KOPT-K1 (cell line): ENCODE measurements around the gene CBY1.
A peak's percentile ranks its signal among the peaks of the same experiment; 100 is the strongest.

ENCODE experiments used
- H3K27ac ChIP-seq: fragments of 200-600 bp; sonication (generic); 2 replicates; pipeline ENCODE4 v1.5.1; 2016; ENCODE audit warnings: antibody characterized with exemption, mild to moderate bottlenecking, low read depth, low read length; ENCODE audit not compliant: poor library complexity, severe bottlenecking
- H3K36me3 ChIP-seq: fragments of 200-600 bp; sonication (generic); 2 replicates; pipeline ENCODE4 v1.5.1; 2017; ENCODE audit warnings: antibody characterized with exemption, mild to moderate bottlenecking, low read length, moderate library complexity; ENCODE audit not compliant: insufficient read depth
- H3K9me3 ChIP-seq: fragments of 200-600 bp; sonication (generic); 2 replicates; pipeline ENCODE4 v1.5.1; 2017; ENCODE audit warnings: antibody characterized with exemption, low read length, mild to moderate bottlenecking; ENCODE audit not compliant: insufficient read depth, poor library complexity, severe bottlenecking

Gene CBY1

GRCh38 chr22:38681582-38682335, 25.3 kb downstream of the CBY1 start, which contains the start of gene TOMM22:
TSS of gene TOMM22 (plus strand) at chr22:38681957. CDS start at chr22:38681979, 22 bp downstream.
- H3K36me3 ChIP-seq = peaks cover 37% of the 10 kb centered on the region
- no peaks in the 10 kb centered on the region for H3K9me3 ChIP-seq
- H3K27ac ChIP-seq = peak within 1 kb of the TSS; percentile 79

GRCh38 chr22:38684895-38685294, 28.5 kb downstream of the CBY1 start:
- Histone ChIP-seq H3K9me3 (no peaks in the 10 kb centered on the region), H3K36me3 (peaks cover 68% of the 10 kb centered on the region), H3K27ac (no peak overlapping the region)

GRCh38 chr22:38685761-38686160, 29.3 kb downstream of the CBY1 start:
- no peaks in the 10 kb centered on the region for H3K9me3 ChIP-seq
- H3K27ac ChIP-seq = no peak overlapping the region
- peaks cover 77% of the 10 kb centered on the region for H3K36me3 ChIP-seq

GRCh38 chr22:38689651-38690050, 33.2 kb downstream of the CBY1 start:
- Histone ChIP-seq H3K36me3 (peaks cover 98% of the 10 kb centered on the region), H3K27ac (no peak overlapping the region), H3K9me3 (no peaks in the 10 kb centered on the region)

- Histone ChIP-seq H3K27ac (no peak overlapping the region), H3K36me3 (peaks cover 90% of the 10 kb centered on the region), H3K9me3 (no peaks in the 10 kb centered on the region)
Observed at GRCh38 chr22:38694049-38694448, 37.6 kb downstream of the CBY1 start.

GRCh38 chr22:38694940-38695339, 38.5 kb downstream of the CBY1 start:
- H3K27ac ChIP-seq = no peak overlapping the region
- peaks cover 81% of the 10 kb centered on the region for H3K36me3 ChIP-seq
- no peaks in the 10 kb centered on the region for H3K9me3 ChIP-seq

GRCh38 chr22:38696606-38697424, 40.4 kb downstream of the CBY1 start:
- Histone ChIP-seq H3K9me3 (no peaks in the 10 kb centered on the region), H3K27ac (no peak overlapping the region), H3K36me3 (peaks cover 62% of the 10 kb centered on the region)

GRCh38 chr22:38697425-38698089, 41.1 kb downstream of the CBY1 start:
- no peaks in the 10 kb centered on the region for H3K9me3 ChIP-seq
- H3K36me3 ChIP-seq = peaks cover 55% of the 10 kb centered on the region; the same call in 1 of the 2 replicates
- no peak overlapping the region for H3K27ac ChIP-seq

GRCh38 chr22:38698407-38699094, 42.1 kb downstream of the CBY1 start:
- Histone ChIP-seq H3K27ac (no peak overlapping the region), H3K36me3 (peaks cover 45% of the 10 kb centered on the region; the same call in 1 of the 2 replicates)

GRCh38 chr22:38699143-38699542, 42.7 kb downstream of the CBY1 start:
- Histone ChIP-seq H3K9me3 (no peaks in the 10 kb centered on the region), H3K27ac (no peak overlapping the region), H3K36me3 (peaks cover 39% of the 10 kb centered on the region; the same call in 1 of the 2 replicates)

More at GRCh38 chr22:38698407-38699094, 42.1 kb downstream of the CBY1 start:
- no peaks in the 10 kb centered on the region for H3K9me3 ChIP-seq

- Histone ChIP-seq H3K27ac (peak overlapping the region; percentile 81), H3K36me3 (peaks cover 35% of the 10 kb centered on the region; the same call in 1 of the 2 replicates), H3K9me3 (no peaks in the 10 kb centered on the region)
Observed at GRCh38 chr22:38699784-38700183, 43.3 kb downstream of the CBY1 start.

- H3K36me3 ChIP-seq = peaks cover 30% of the 10 kb centered on the region; the same call in 1 of the 2 replicates
- peak overlapping the region; percentile 81 for H3K27ac ChIP-seq
- no peaks in the 10 kb centered on the region for H3K9me3 ChIP-seq
Observed at GRCh38 chr22:38700270-38700788, 43.9 kb downstream of the CBY1 start.

- no peaks in the 10 kb centered on the region for H3K9me3 ChIP-seq
- peak within 1 kb of the TSS; percentile 81 for H3K27ac ChIP-seq
- peaks cover 27% of the 10 kb centered on the region; the same call in 1 of the 2 replicates for H3K36me3 ChIP-seq
Observed at GRCh38 chr22:38700789-38701628, 44.6 kb downstream of the CBY1 start, which contains the start of gene JOSD1. TSS of gene JOSD1 (minus strand) at chr22:38700943. CDS start at chr22:38699987, 956 bp downstream.
